Caco-2 (cell line): ENCODE data around the gene CD300LD. TPM values are rescaled to one million over a fixed set of nuclear protein-coding genes. Genes with fewer than 3 reads are reported as not detected.

Source experiments
- BruUV-seq: library from RNA; stranded (reverse); fragments of 400-500 nt; replicated peaks from 2 replicates; lab custom pipeline; 2021; lab: Mats Ljungman, UMichigan
- CTCF ChIA-PET: fragments of 300-600 bp; sonication (Branson Sonifier 250); formaldehyde crosslinking; loops from one replicate; lab custom pipeline; 2022; ENCODE audit warnings: antibody characterized with exemption; lab: Charles Lee
- POLR2A ChIA-PET: fragments of 300-600 bp; sonication (Branson Sonifier 250); formaldehyde crosslinking; loops from one replicate; lab custom pipeline; 2022; ENCODE audit warnings: antibody characterized with exemption; lab: Charles Lee
- DNase-seq, 2 experiments: peaks; one replicate each; pipeline versions ENCODE4 v3.0.0 to v3.0.0-alpha.2; 2020 to 2022
- H3K27me3 ChIP-seq: replicated peaks from 2 replicates; pipeline ENCODE4 v1.6.0; 2011; ENCODE audit warnings: low read length; ENCODE audit not compliant: control insufficient read depth, insufficient read depth
- H3K36me3 ChIP-seq: 2 replicates; pipeline ENCODE4 v1.5.1; 2011; ENCODE audit warnings: low read length; ENCODE audit not compliant: control insufficient read depth, insufficient read depth
- H3K4me1 ChIP-seq: fragments of 250-450 bp; sonication (Bioruptor Pico); 2 replicates; pipeline ENCODE4 v1.5.1; 2020; ENCODE audit warnings: mild to moderate bottlenecking
- H3K4me3 ChIP-seq: 2 replicates; pipeline ENCODE4 v1.5.1; 2011; ENCODE audit warnings: low read depth, mild to moderate bottlenecking, control low read depth, low read length
- H3K9me3 ChIP-seq: fragments of 250-450 bp; sonication (Bioruptor Pico); 2 replicates; pipeline ENCODE4 v1.5.1; 2020; ENCODE audit warnings: mild to moderate bottlenecking, moderate library complexity
- H3K27ac Mint-ChIP-seq: one replicate; pipeline ENCODE4 v1.8.0; 2022; ENCODE audit warnings: mixed read lengths; ENCODE audit not compliant: unreplicated experiment
- H3K27me3 Mint-ChIP-seq: one replicate; pipeline ENCODE4 v1.8.0; 2022; ENCODE audit warnings: mixed read lengths; ENCODE audit not compliant: insufficient read depth, unreplicated experiment
- H3K36me3 Mint-ChIP-seq: one replicate; pipeline ENCODE4 v1.8.0; 2022; ENCODE audit warnings: mild to moderate bottlenecking, mixed read lengths; ENCODE audit not compliant: insufficient read depth, unreplicated experiment
- H3K4me1 Mint-ChIP-seq: one replicate; pipeline ENCODE4 v1.8.0; 2022; ENCODE audit warnings: low read depth, mixed read lengths; ENCODE audit not compliant: unreplicated experiment
- H3K4me3 Mint-ChIP-seq: one replicate; pipeline ENCODE4 v1.8.0; 2022; ENCODE audit warnings: mild to moderate bottlenecking, moderate library complexity, mixed read lengths; ENCODE audit not compliant: unreplicated experiment
- H3K9me3 Mint-ChIP-seq: one replicate; pipeline ENCODE4 v1.8.0; 2022; ENCODE audit warnings: mixed read lengths; ENCODE audit not compliant: unreplicated experiment
- CTCF ChIP-seq, 2 experiments: fragments of 200-600 bp in 1 of 2; IDR thresholded peaks; 1 replicate in 1 of 2; 2 replicates in 1 of 2; pipeline versions ENCODE4 v1.5.1 to v1.8.0; 2011 to 2022; ENCODE audit warnings: antibody characterized with exemption in 1 of 2, control low read depth in 1 of 2, inconsistent platforms in 1 of 2, low read depth in 1 of 2, low read length in 1 of 2, mild to moderate bottlenecking in 1 of 2, moderate library complexity in 1 of 2; ENCODE audit not compliant: insufficient read depth in 1 of 2, severe bottlenecking in 1 of 2, unreplicated experiment in 1 of 2
- intact Hi-C: fragments of 100-400 bp; cut with micrococcal nuclease; formaldehyde crosslinking; loops from one replicate; pipeline ENCODE4 v1.10.0; 2022; ENCODE audit not compliant: unreplicated experiment
- total RNA-seq: library from RNA; stranded (reverse); gene quantifications from 2 replicates; pipeline ENCODE4 v1.2.3, GENCODE V29; 2022

CD300LD gene
- total RNA-seq, 1 experiment from 2014 or later = not detected

GRCh38 chr17:74530831-74531150 is 61.3 kb downstream of the CD300LD start:
- CTCF ChIA-PET = no interaction called here
- Mint-ChIP-seq H3K36me3 (no peaks in the 10 kb centered on the region), H3K27me3 (peaks cover 21% of the 10 kb centered on the region), H3K9me3 (no peaks in the 10 kb centered on the region), H3K4me1 (no peaks in the 10 kb centered on the region), H3K4me3 (no peak overlapping the region), H3K27ac (no peak overlapping the region)
- Histone ChIP-seq H3K9me3 (peaks cover 9% of the 10 kb centered on the region; the same call in 1 of the 2 replicates), H3K4me3 (no peak overlapping the region), H3K4me1 (no peaks in the 10 kb centered on the region), H3K27me3 (no peaks in the 10 kb centered on the region), H3K36me3 (no peaks in the 10 kb centered on the region)
- intact Hi-C loops = loop anchor here (5.0 kb wide), 1 partner anchor 163 kb away; the partner anchor contains the start of gene GPR142
- no TSS peak for BruUV-seq
- DNase-seq = no peak
- POLR2A ChIA-PET = no interaction called here
- TF ChIP-seq CTCF (IDR thresholded peaks at IDR 0.05; ENCODE audit: insufficient read depth in 1 of 2, low read depth in 1 of 2, low read length in 1 of 2, severe bottlenecking in 1 of 2, unreplicated experiment in 1 of 2) = no peak

Other genes with a start within 250 kb of the CD300LD start
- gene BTBD17, start 230.4 kb downstream of the CD300LD start, total RNA-seq = not detected in 2 replicates
- gene GPR142, start 224.8 kb downstream of the CD300LD start, total RNA-seq = not detected in 2 replicates
- 75.0 and 83.2 TPM in 2 replicates for gene GPRC5C, start 160.2 kb downstream of the CD300LD start, total RNA-seq
- not detected in 2 replicates for gene CD300A, start 125.6 kb downstream of the CD300LD start, total RNA-seq
- gene CD300LB, start 60.8 kb downstream of the CD300LD start, total RNA-seq = not detected in 2 replicates
- gene CD300C, start 46.2 kb downstream of the CD300LD start, total RNA-seq = not detected in 2 replicates
- not detected in 2 replicates for gene CD300H, start 24.8 kb downstream of the CD300LD start, total RNA-seq
- not detected in 2 replicates for gene CD300E, start 31.5 kb upstream of the CD300LD start, total RNA-seq
- gene CD300LF, start 120.6 kb upstream of the CD300LD start, total RNA-seq = 2.2 and 2.4 TPM in 2 replicates
- gene RAB37, start 145.0 kb upstream of the CD300LD start, total RNA-seq = 12.3 and 14.8 TPM in 2 replicates
- gene NHERF1, start 156.3 kb upstream of the CD300LD start, total RNA-seq = 204 and 218 TPM in 2 replicates
- 84.5 and 89.5 TPM in 2 replicates for gene NAT9, start 184.1 kb upstream of the CD300LD start, total RNA-seq